BLaER1 treated with 17β-estradiol and CSF1 and Interleukin-3, amounts not matched to agents 10 nM and 100 nM (cell line): ENCODE measurements around the gene NEIL3.

Experiments used
- H3K27ac ChIP-seq, 11 experiments: shearing (Covaris generic); formaldehyde crosslinking; 2 replicates each; pipeline ENCODE4 v1.8.1; 2022
- H3K27me3 ChIP-seq, 11 experiments: shearing (Covaris generic); formaldehyde crosslinking; 2 replicates each; pipeline ENCODE4 v1.8.1; 2022
- H3K36me3 ChIP-seq, 11 experiments: shearing (Covaris generic); formaldehyde crosslinking; 2 replicates each; pipeline ENCODE4 v1.8.1; 2022
- H3K4me1 ChIP-seq, 10 experiments: shearing (Covaris generic); formaldehyde crosslinking; 2 replicates each; pipeline ENCODE4 v1.8.1; 2022
- H3K4me2 ChIP-seq, 11 experiments: shearing (Covaris generic); formaldehyde crosslinking; 2 replicates each; pipeline ENCODE4 v1.8.1; 2022
- H3K4me3 ChIP-seq, 10 experiments: shearing (Covaris generic); formaldehyde crosslinking; 2 replicates each; pipeline ENCODE4 v1.8.1; 2022
- H3K9ac ChIP-seq, 11 experiments: shearing (Covaris generic); formaldehyde crosslinking; 2 replicates each; pipeline ENCODE4 v1.8.1; 2022
- H3K9me3 ChIP-seq, 11 experiments: shearing (Covaris generic); formaldehyde crosslinking; replicated peaks in 1 of 11; 2 replicates each; pipeline ENCODE4 v1.8.1; 2022
- H4K20me1 ChIP-seq, 11 experiments: shearing (Covaris generic); formaldehyde crosslinking; 2 replicates each; pipeline ENCODE4 v1.8.1; 2022
- Cebpa-rat ChIP-seq, 11 experiments: shearing (Covaris generic); IDR thresholded peaks; 2 replicates each; pipeline ENCODE4 v1.8.1; 2022

NEIL3 gene

GRCh38 chr4:177380730-177381287 is 71.1 kb downstream of the NEIL3 start:
- Histone ChIP-seq H3K36me3 (no peaks in the 10 kb centered on the region), H4K20me1 (no peaks in the 10 kb centered on the region), H3K4me3 (no peak overlapping the region), H3K27ac (no peak overlapping the region), H3K4me1 (no peaks in the 10 kb centered on the region), H3K9ac (no peak overlapping the region), H3K4me2 (no peak overlapping the region), H3K9me3 (peaks cover 0 to 9% (median 0%) of the 10 kb centered on the region in 11 experiments; a peak in 5 of 22 replicates), H3K27me3 (no peaks in the 10 kb centered on the region)
- no peak for TF ChIP-seq Cebpa-rat (IDR thresholded peaks at IDR 0.05)

DNA sequence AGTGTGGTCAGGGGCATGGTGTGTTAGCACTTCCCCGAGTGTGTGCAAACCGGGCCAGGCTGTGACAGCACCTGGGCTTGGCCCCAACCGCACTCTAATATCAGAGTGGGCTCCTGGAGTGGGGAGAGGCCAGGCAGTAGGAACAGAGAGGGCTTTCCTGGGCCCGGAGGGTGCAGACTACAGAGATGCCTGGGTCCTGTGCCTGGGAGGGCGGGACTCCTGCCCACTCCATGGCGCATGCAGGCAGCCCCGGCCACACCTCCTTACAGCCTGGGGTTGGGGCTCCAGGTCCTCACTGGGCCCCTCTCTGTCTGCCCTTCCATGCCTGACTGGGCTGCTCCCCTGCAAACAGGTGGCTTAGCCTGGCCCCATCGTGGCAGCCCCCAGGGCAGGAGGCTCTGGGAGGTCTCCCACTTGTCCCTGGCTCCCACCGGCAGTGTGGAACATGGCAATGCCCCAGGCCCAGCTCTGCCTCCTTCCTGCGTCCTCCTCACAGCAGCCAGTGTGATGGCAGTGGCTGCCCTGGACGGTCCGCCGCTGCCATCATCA is 72.2 kb downstream of the NEIL3 start:
- Histone ChIP-seq H3K4me3 (no peak overlapping the region), H3K4me1 (no peaks in the 10 kb centered on the region), H3K9ac (no peak overlapping the region), H3K27me3 (no peaks in the 10 kb centered on the region), H3K27ac (no peak overlapping the region), H4K20me1 (no peaks in the 10 kb centered on the region), H3K4me2 (no peak overlapping the region), H3K36me3 (no peaks in the 10 kb centered on the region), H3K9me3 (peaks cover 0 to 9% (median 0%) of the 10 kb centered on the region in 11 experiments; a peak in 5 of 22 replicates)
- TF ChIP-seq Cebpa-rat (IDR thresholded peaks at IDR 0.05) = no peak

GRCh38 chr4:177384856-177385397 is 75.3 kb downstream of the NEIL3 start:
- H3K4me1 ChIP-seq = no peaks in the 10 kb centered on the region
- H3K9me3 ChIP-seq = peaks cover 0 to 9% (median 0%) of the 10 kb centered on the region in 11 experiments; a peak in 5 of 22 replicates
- no peak for TF ChIP-seq Cebpa-rat (IDR thresholded peaks at IDR 0.05)
- H3K4me2 ChIP-seq = no peak overlapping the region
- H3K4me3 ChIP-seq = no peak overlapping the region
- H4K20me1 ChIP-seq = no peaks in the 10 kb centered on the region
- H3K27ac ChIP-seq = no peak overlapping the region
- no peaks in the 10 kb centered on the region for H3K36me3 ChIP-seq
- H3K27me3 ChIP-seq = no peaks in the 10 kb centered on the region
- no peak overlapping the region for H3K9ac ChIP-seq

GRCh38 chr4:177385576-177386277 is 76.1 kb downstream of the NEIL3 start:
- Histone ChIP-seq H3K4me1 (no peaks in the 10 kb centered on the region), H3K36me3 (no peaks in the 10 kb centered on the region), H3K27ac (no peak overlapping the region), H4K20me1 (no peaks in the 10 kb centered on the region), H3K4me3 (no peak overlapping the region), H3K4me2 (no peak overlapping the region), H3K27me3 (no peaks in the 10 kb centered on the region), H3K9ac (no peak overlapping the region), H3K9me3 (peaks cover 0 to 7% (median 0%) of the 10 kb centered on the region in 11 experiments; a peak in 5 of 22 replicates)
- no peak for TF ChIP-seq Cebpa-rat (IDR thresholded peaks at IDR 0.05)

DNA sequence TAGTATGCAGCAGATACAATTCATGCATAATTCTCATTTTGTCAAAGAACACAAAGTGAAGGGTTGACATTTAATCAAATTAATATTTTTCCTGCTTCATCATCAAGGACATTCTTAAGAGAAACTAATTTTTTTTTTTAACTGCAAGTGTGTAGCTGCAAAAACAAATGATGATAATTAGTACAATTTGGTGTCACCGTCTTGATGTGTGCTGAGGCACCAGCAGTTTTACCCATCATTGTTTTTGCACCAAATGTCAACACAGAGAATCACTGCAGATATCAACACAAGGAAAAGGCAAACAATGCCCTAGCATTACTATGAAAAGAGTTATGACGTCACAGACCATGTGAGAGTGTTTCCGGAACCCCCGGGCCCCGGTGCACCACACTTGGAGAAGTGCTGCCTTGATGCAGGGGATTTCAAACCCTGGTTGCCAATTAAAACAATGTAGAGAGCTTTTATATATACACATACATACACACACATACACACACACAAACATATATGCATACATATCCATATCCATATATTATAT is 76.7 kb downstream of the NEIL3 start:
- H3K9ac ChIP-seq = no peak overlapping the region
- H3K27ac ChIP-seq = no peak overlapping the region
- TF ChIP-seq Cebpa-rat (IDR thresholded peaks at IDR 0.05) = no peak
- no peaks in the 10 kb centered on the region for H3K4me1 ChIP-seq
- no peak overlapping the region for H3K4me3 ChIP-seq
- H4K20me1 ChIP-seq = no peaks in the 10 kb centered on the region
- H3K36me3 ChIP-seq = no peaks in the 10 kb centered on the region
- H3K27me3 ChIP-seq = no peaks in the 10 kb centered on the region
- H3K9me3 ChIP-seq = 0 out of 22 replicates have a peak, but pooled peaks cover 0 to 1% (median 0%) of the 10 kb centered on the region in 11 experiments
- no peak overlapping the region for H3K4me2 ChIP-seq

GRCh38 chr4:177391287-177391686 is 81.6 kb downstream of the NEIL3 start:
- H3K4me1 ChIP-seq = peaks cover 0 to 5% (median 0%) of the 10 kb centered on the region in 10 experiments; a peak in 2 of 20 replicates
- H3K27me3 ChIP-seq = no peaks in the 10 kb centered on the region
- H3K27ac ChIP-seq = no peak overlapping the region
- no peaks in the 10 kb centered on the region for H4K20me1 ChIP-seq
- no peaks in the 10 kb centered on the region for H3K9me3 ChIP-seq
- no peak overlapping the region for H3K4me2 ChIP-seq
- no peak for TF ChIP-seq Cebpa-rat (IDR thresholded peaks at IDR 0.05)
- H3K9ac ChIP-seq = no peak overlapping the region
- no peaks in the 10 kb centered on the region for H3K36me3 ChIP-seq
- H3K4me3 ChIP-seq = no peak overlapping the region

DNA sequence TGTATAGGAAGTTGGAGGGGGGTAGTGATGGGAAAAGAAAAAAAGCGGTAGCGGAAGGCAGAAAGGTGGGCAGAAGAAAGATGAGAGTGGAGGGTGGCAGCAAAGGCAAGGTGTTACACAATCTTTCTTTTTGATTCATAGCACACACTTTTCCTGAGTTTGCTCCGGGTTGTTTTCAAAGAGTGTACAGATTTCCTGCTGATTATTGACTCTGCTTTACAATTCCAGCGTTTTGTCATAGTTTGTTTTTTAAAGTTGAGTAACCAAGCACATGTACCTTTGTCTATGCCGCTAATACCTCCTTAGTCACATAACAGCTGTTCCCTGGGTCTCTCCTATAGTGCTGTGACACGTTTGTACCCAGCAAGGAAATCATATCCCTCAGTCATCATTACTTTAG is 82.3 kb downstream of the NEIL3 start:
- Histone ChIP-seq H3K9ac (no peak overlapping the region), H3K9me3 (no peaks in the 10 kb centered on the region), H3K4me3 (no peak overlapping the region), H3K4me1 (peaks cover 0 to 5% (median 0%) of the 10 kb centered on the region in 10 experiments; a peak in 2 of 20 replicates), H3K36me3 (no peaks in the 10 kb centered on the region), H3K27ac (no peak overlapping the region), H3K4me2 (no peak overlapping the region), H4K20me1 (no peaks in the 10 kb centered on the region), H3K27me3 (no peaks in the 10 kb centered on the region)
- TF ChIP-seq Cebpa-rat (IDR thresholded peaks at IDR 0.05) = no peak

DNA sequence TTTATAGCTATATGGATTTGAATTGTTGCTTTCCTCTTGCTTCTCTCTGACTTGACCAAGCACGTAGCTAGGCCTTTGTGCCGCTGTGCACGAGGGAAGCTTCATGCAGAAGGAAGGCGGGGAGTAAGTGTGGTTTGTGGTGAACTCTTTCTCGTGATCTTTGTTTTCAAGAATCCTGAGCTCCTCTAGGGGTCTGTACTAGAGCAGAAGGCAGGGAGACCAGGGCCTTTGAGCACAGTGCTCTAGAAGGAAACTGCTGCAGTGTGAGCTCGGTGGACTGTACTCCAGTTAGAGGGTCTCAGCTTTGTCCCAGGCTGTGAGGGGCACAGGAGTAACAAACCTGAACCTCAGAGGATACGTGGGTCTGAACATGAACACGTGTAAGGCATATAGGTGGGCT is 83.6 kb downstream of the NEIL3 start:
- Histone ChIP-seq H3K4me3 (no peak overlapping the region), H3K27ac (no peak overlapping the region), H3K4me1 (peaks cover 0 to 5% (median 0%) of the 10 kb centered on the region in 10 experiments; a peak in 2 of 20 replicates), H3K9ac (no peak overlapping the region), H3K27me3 (no peaks in the 10 kb centered on the region), H3K4me2 (0 out of 22 replicates have a peak overlapping the region, but pooled peaks of 1 of the 11 experiments have one; percentile 2), H3K36me3 (no peaks in the 10 kb centered on the region), H4K20me1 (no peaks in the 10 kb centered on the region), H3K9me3 (no peaks in the 10 kb centered on the region)
- no peak for TF ChIP-seq Cebpa-rat (IDR thresholded peaks at IDR 0.05)

- no peak overlapping the region for H3K4me2 ChIP-seq
- no peak overlapping the region for H3K9ac ChIP-seq
- H3K36me3 ChIP-seq = no peaks in the 10 kb centered on the region
- H3K27me3 ChIP-seq = no peaks in the 10 kb centered on the region
- no peaks in the 10 kb centered on the region for H3K9me3 ChIP-seq
- no peak overlapping the region for H3K27ac ChIP-seq
- peaks cover 7 to 15% (median 12%) of the 10 kb centered on the region in 10 experiments; a peak in 17 of 20 replicates for H3K4me1 ChIP-seq
- no peak overlapping the region for H3K4me3 ChIP-seq
- no peak for TF ChIP-seq Cebpa-rat (IDR thresholded peaks at IDR 0.05)
- H4K20me1 ChIP-seq = no peaks in the 10 kb centered on the region
These were observed 86.7 kb downstream of the NEIL3 start for GRCh38 chr4:177396352-177396751.
